ENCODE data around the gene C16orf82. TPM values are rescaled to one million over a fixed set of nuclear protein-coding genes. Genes with fewer than 3 reads are reported as not detected.

Gene C16orf82
- not detected in 2 replicates for total RNA-seq

- TF ChIP-seq CTCF (conservative IDR thresholded peaks at IDR 0.05; ENCODE audit: low read depth, low read length) = no peak
- no peak within 1 kb of the TSS for H3K4me3 ChIP-seq (ENCODE audit: low read depth, low read length)
- no peak for DNase-seq (ENCODE audit: low read depth)
These were observed at the start of gene C16orf82 for GRCh38 chr16:27066668-27067537. TSS of gene C16orf82 (plus strand) at chr16:27066927.

GRCh38 chr16:27020031-27020430, 46.7 kb upstream of the C16orf82 start:
- no peak overlapping the region for H3K4me3 ChIP-seq (ENCODE audit: low read depth, low read length)
- no peak for TF ChIP-seq CTCF (conservative IDR thresholded peaks at IDR 0.05; ENCODE audit: low read depth, low read length)
- DNase-seq (ENCODE audit: low read depth) = no peak

- no peak overlapping the region for H3K4me3 ChIP-seq (ENCODE audit: low read depth, low read length)
- no peak for TF ChIP-seq CTCF (conservative IDR thresholded peaks at IDR 0.05; ENCODE audit: low read depth, low read length)
- no peak for DNase-seq (ENCODE audit: low read depth)
These were observed 42.7 kb upstream of the C16orf82 start for GRCh38 chr16:27024010-27024409.

GRCh38 chr16:27025581-27025980, 41.1 kb upstream of the C16orf82 start:
- DNase-seq (ENCODE audit: low read depth) = no peak
- no peak for TF ChIP-seq CTCF (conservative IDR thresholded peaks at IDR 0.05; ENCODE audit: low read depth, low read length)
- no peak overlapping the region for H3K4me3 ChIP-seq (ENCODE audit: low read depth, low read length)

- H3K4me3 ChIP-seq (ENCODE audit: low read depth, low read length) = no peak overlapping the region
- TF ChIP-seq CTCF (conservative IDR thresholded peaks at IDR 0.05; ENCODE audit: low read depth, low read length) = no peak
- no peak for DNase-seq (ENCODE audit: low read depth)
These were observed 38.8 kb upstream of the C16orf82 start for GRCh38 chr16:27027971-27028370.

- TF ChIP-seq CTCF (conservative IDR thresholded peaks at IDR 0.05; ENCODE audit: low read depth, low read length) = no peak
- H3K4me3 ChIP-seq (ENCODE audit: low read depth, low read length) = no peak overlapping the region
- DNase-seq (ENCODE audit: low read depth) = no peak
These were observed 38.1 kb upstream of the C16orf82 start for GRCh38 chr16:27028591-27029110.
